Lower leg skin (tissue), 4 donors: Measurements from ENCODE around the gene SFXN1. TPM values are rescaled to one million over a fixed set of nuclear protein-coding genes. Genes with fewer than 3 reads are reported as not detected.
"Not testable (repeated sequence)": the region's sequence is repeated elsewhere in the genome, so short reads cannot be mapped to it uniquely, and the experiment has no call there.

ENCODE experiments used
- DNase-seq, 2 donors: peaks; one replicate each; pipeline ENCODE4 v3.0.0-alpha.2; 2019; ENCODE audit warnings: low spot score in 2 of 2
- H3K4me3 ChIP-seq: fragments of 200-600 bp; sonication (generic); 2 replicates; pipeline ENCODE4 v1.5.1; 2017; ENCODE audit warnings: mild to moderate bottlenecking, low read depth; ENCODE audit not compliant: poor library complexity, severe bottlenecking
- POLR2A ChIP-seq, 2 donors: fragments of 450-650 bp; IDR thresholded peaks; one replicate each; pipeline ENCODE4 v1.6.1; 2016 to 2017; ENCODE audit warnings: antibody characterized with exemption in 2 of 2, mild to moderate bottlenecking in 1 of 2, moderate library complexity in 1 of 2
- WGBS, 2 donors: methylation state at CpG; one replicate each; pipeline ENCODE4 v1.1.5; 2018; 5-methylcytosine and 5-hydroxymethylcytosine counted together
- intact Hi-C: fragments of 100-400 bp; cut with DNase I; formaldehyde crosslinking; loops from one replicate; pipeline ENCODE4 v1.15.0; 2023; ENCODE audit warnings: low total_unique reads
- total RNA-seq, 4 donors: library from RNA; depleted of rRNA; stranded (reverse); fragments of >200 nt; gene quantifications; one replicate each; pipeline ENCODE4 v1.1.0, GENCODE V29; 2016
- TF ChIP-seq, protein P1 (sequence below), 3 donors: fragments of 450-650 bp; IDR thresholded peaks; one replicate each; pipeline ENCODE4 v1.5.1; 2016; ENCODE audit warnings: antibody characterized with exemption in 3 of 3, mild to moderate bottlenecking in 3 of 3, moderate library complexity in 2 of 3

Gene SFXN1
- total RNA-seq, 4 donors from 2014 or later = 15.0 to 35.8 (median 16.6) TPM

DNA sequence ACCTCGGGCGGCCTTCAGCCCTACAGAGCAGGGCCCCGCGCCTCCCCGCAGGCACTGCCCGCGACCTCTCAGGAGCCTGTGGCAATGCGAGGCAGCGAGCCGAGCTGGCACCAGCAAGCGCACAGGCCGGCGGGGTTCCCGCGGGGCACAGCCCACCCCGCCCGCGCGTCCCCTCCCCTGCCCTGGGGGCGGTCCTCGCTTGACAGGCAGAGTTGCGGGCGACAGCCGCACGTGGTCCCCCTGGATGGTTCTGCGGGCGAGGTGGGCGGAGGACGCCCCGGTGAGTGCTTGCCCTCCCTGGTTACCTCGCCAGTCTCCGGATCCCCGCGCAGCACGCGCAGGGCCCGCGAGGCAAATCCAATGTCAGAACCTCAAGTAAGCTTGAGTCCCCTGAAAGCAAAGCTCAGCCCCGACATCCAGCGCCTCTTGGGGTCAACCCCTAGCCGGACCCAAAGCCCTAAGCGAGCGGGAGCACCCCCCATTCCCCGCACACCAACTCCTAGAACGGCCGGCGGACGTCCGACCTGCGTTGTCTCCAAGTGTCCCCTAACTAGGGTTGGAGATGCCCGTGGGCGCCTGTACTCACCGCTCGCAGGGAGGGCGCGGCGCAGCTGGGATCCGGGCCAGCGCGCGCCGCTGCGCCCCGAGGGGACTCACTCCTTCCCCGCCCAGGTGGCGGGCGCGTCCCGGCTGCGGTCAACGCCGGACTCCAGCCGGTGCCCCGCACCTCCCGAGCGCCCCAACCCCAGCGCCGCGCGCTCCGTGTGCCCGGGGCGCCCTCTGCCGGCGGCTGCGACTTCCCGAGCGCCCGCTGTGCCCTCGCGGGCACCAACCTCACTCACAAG, 34.1 kb upstream of the SFXN1 start, which contains the start of gene DRD1:
Gene DRD1 (minus strand): TSS at position 123 of the 845 bp plus-strand sequence. CDS start 1,083 bp downstream, outside the sequence.
- TF ChIP-seq, protein P1, sequence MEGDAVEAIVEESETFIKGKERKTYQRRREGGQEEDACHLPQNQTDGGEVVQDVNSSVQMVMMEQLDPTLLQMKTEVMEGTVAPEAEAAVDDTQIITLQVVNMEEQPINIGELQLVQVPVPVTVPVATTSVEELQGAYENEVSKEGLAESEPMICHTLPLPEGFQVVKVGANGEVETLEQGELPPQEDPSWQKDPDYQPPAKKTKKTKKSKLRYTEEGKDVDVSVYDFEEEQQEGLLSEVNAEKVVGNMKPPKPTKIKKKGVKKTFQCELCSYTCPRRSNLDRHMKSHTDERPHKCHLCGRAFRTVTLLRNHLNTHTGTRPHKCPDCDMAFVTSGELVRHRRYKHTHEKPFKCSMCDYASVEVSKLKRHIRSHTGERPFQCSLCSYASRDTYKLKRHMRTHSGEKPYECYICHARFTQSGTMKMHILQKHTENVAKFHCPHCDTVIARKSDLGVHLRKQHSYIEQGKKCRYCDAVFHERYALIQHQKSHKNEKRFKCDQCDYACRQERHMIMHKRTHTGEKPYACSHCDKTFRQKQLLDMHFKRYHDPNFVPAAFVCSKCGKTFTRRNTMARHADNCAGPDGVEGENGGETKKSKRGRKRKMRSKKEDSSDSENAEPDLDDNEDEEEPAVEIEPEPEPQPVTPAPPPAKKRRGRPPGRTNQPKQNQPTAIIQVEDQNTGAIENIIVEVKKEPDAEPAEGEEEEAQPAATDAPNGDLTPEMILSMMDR (IDR thresholded peaks at IDR 0.05) = no peak
- no peak for TF ChIP-seq POLR2A (IDR thresholded peaks at IDR 0.05)
- no peak within 1 kb of the TSS for H3K4me3 ChIP-seq
- no peak for DNase-seq
- WGBS, 2 donors = 3 to 5% methylated on average over 13 to 21 of the region's 91 CpGs
- intact Hi-C loops = loop anchor here (5.0 to 10.0 kb wide), 2 partner anchors 229 to 492 kb away; no protein-coding TSS in a partner anchor

DNA sequence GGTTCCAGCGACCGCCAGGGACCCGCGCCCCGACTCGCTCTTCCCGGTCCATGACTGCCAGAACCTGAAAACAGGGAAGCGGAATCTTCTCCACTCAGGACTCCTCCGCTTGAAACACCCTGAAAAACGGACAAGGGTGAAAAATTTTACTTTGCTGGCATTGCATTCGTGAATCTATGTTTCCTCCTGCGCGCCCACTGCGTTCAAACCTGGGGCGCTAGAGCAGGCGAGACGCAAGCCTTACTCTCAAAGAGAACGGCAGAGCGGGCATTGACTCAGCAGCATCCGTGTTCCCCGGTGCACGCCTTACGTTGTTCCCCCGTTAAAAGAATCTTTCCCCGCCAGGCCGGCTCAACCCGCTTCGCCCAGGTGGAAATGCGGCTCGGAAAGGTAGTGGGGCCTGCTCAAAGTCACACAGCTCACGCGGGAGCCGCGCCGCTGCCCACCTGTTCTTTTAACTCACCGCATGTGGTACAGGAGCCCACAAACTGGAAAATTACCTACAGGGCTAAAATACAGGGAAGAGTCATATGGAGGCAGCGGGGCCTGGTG, 33.4 kb upstream of the SFXN1 start:
- H3K4me3 ChIP-seq = no peak overlapping the region
- TF ChIP-seq, protein P1 (IDR thresholded peaks at IDR 0.05) = no peak
- TF ChIP-seq POLR2A (IDR thresholded peaks at IDR 0.05) = no peak
- no peak for DNase-seq
- intact Hi-C loops = loop anchor here (5.0 to 10.0 kb wide), 2 partner anchors 230 to 493 kb away; no protein-coding TSS in a partner anchor
- 23 to 28% methylated on average over 36 to 37 of the region's 37 CpGs for WGBS, 2 donors

DNA sequence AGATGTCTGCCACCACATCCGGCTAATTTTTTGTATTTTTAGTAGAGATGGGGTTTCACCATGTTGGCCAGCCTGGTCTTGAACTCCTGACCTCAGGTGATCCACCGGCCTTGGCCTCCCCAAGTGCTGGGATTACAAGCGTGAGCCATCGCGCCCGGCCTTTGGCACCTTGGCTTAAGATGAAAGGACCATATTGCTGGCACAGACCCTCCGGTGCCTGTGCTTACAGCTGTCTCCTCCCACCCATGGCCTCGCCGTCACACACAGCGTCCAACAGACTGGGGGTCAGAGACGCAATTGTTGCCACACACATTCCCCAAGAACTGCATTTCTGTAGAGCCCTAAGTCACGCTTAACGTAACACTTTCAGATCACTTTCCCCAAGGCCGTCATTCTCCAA, 32.0 kb upstream of the SFXN1 start:
- intact Hi-C loops = loop anchor here (10.0 kb wide), 1 partner anchor 232 kb away; no protein-coding TSS in a partner anchor
- not testable (repeated sequence) for DNase-seq, H3K4me3 ChIP-seq
- WGBS, 2 donors = 71 to 79% methylated on average over 14 of the region's 14 CpGs

DNA sequence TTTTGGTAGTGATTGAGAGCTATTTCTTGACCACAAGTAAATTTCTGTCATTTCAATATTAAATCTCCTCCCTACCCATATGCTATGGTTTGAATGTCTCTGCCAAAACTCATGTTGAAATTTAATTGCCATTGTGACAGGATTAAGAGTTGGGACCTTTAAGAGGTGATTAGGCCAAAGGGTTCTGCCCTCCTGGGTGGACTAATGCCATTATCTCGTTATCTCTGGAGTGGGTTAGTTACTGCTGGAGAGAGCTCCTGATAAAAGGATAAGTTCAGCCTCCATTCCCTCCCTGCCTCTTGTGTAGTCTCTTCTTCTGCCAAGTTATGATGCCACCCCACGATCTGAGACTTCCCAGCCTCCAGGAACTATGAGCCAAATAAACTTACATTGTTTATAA, 30.8 kb upstream of the SFXN1 start:
- DNase-seq = no peak
- intact Hi-C loops = loop anchor here (10.0 kb wide), 1 partner anchor 233 kb away; no protein-coding TSS in a partner anchor
- 17 to 20% methylated on average over 2 of the region's 2 CpGs for WGBS, 2 donors
- H3K4me3 ChIP-seq = no peak overlapping the region
- TF ChIP-seq POLR2A (IDR thresholded peaks at IDR 0.05) = no peak
- TF ChIP-seq, protein P1 (IDR thresholded peaks at IDR 0.05) = no peak

DNA sequence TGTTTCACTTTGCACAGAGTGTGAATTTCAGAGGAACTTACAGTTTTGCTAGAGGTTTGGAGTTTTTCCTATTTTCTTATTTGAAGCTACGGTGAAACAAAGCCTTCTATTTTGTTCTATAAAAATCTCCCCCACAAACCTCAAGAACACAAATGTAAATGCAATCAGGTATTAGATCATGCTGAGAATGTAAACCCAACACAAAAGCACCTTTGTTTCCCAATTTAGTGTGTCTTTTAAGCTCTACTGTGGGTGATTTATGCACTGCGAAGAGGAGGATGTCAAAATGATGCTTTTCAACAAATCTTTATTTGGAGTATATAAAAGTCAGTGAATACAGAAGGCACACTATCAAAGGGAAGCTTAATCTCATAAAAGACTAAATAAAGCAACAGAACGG, 30.1 kb upstream of the SFXN1 start:
- WGBS, 2 donors = 47 to 57% methylated on average over 3 of the region's 3 CpGs
- no peak overlapping the region for H3K4me3 ChIP-seq
- DNase-seq = no peak
- intact Hi-C loops = loop anchor here (10.0 kb wide), 1 partner anchor 233 kb away; no protein-coding TSS in a partner anchor
- TF ChIP-seq, protein P1 (IDR thresholded peaks at IDR 0.05) = no peak
- TF ChIP-seq POLR2A (IDR thresholded peaks at IDR 0.05) = no peak

DNA sequence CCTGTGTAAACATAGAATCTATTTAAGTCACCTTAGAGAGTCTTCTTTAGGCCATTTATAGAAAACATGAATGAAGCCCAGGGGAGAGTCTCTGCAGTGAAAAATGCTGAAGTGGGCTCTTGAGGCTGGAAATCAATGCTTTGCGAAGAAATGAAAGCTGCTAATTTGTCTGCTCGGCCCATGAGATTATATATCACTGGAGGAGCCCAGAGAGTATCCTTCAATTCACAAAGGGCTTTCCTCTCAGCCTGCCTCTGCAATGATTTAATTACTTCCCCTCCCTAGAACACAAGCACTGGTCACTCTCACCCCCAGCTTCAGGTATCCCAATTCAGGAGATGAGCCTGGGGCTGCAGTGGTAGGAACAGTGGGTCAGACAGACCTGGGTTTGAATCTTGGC, 26.2 kb upstream of the SFXN1 start:
- WGBS, 2 donors = 83 to 93% methylated on average over 2 of the region's 2 CpGs
- TF ChIP-seq POLR2A (IDR thresholded peaks at IDR 0.05) = no peak
- intact Hi-C loops = no loop called here

DNA sequence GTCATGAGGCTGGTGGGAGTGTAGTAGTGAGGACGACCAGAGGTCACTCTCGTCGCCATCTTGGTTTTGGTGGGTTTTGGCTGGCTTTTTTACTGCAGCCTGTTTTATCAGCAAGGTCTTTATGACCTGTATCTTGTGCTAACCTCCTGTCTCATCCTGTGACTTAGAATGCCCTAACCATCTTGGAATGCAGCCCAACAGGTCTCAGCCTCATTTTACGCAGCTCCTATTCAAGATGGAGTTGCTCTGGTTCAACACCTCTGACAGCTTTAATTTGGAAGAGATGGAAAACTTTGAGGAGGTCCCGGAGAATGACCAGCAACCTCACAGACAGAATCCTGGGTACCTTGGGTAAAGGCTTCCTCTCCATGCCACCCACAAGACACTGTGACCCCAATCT, 24.0 kb upstream of the SFXN1 start:
- H3K4me3 ChIP-seq, DNase-seq, intact Hi-C loops: not testable (repeated sequence)
- WGBS, 2 donors = 84 to 92% methylated on average over 5 of the region's 5 CpGs

More for the DNA sequence above, 26.2 kb upstream of the SFXN1 start:
- no peak for DNase-seq
- no peak overlapping the region for H3K4me3 ChIP-seq
